Loucy (cell line): ENCODE results near the gene ATP1A4.

Experiments used
- H2AFZ ChIP-seq: fragments of 200-600 bp; sonication (generic); 2 replicates; pipeline ENCODE4 v1.6.0; 2016; ENCODE audit warnings: antibody characterized with exemption, mild to moderate bottlenecking, low read length, moderate library complexity
- H3F3A ChIP-seq: fragments of 200-600 bp; 2 replicates; pipeline ENCODE4 v1.6.0; 2016; ENCODE audit warnings: antibody characterized with exemption, low read depth, mild to moderate bottlenecking
- H3K27me3 ChIP-seq: fragments of 200-600 bp; sonication (generic); 2 replicates; pipeline ENCODE4 v1.6.1; 2014; ENCODE audit warnings: low read length, mild to moderate bottlenecking; ENCODE audit not compliant: insufficient read depth, poor library complexity, severe bottlenecking
- H3K36me3 ChIP-seq: fragments of 200-600 bp; sonication (generic); 2 replicates; pipeline ENCODE4 v1.6.1; 2016; ENCODE audit warnings: low read length; ENCODE audit not compliant: insufficient read depth
- H3K4me1 ChIP-seq: fragments of 200-600 bp; sonication (generic); 2 replicates; pipeline ENCODE4 v1.5.1; 2014; ENCODE audit warnings: low read length, mild to moderate bottlenecking; ENCODE audit not compliant: insufficient read depth, poor library complexity, severe bottlenecking
- H3K4me2 ChIP-seq: fragments of 200-600 bp; sonication (generic); 2 replicates; pipeline ENCODE4 v1.6.0; 2014; ENCODE audit warnings: antibody characterized with exemption, low read length, low read depth, mild to moderate bottlenecking; ENCODE audit not compliant: poor library complexity, severe bottlenecking
- H3K4me3 ChIP-seq: fragments of 200-600 bp; sonication (generic); 2 replicates; pipeline ENCODE4 v1.5.1; 2014; ENCODE audit warnings: low read length, mild to moderate bottlenecking, mixed read lengths; ENCODE audit not compliant: poor library complexity, severe bottlenecking
- H3K79me2 ChIP-seq: fragments of 200-600 bp; sonication (generic); 2 replicates; pipeline ENCODE4 v1.6.1; 2014; ENCODE audit warnings: low read length; ENCODE audit not compliant: insufficient read depth
- H3K9ac ChIP-seq: fragments of 200-600 bp; sonication (generic); 2 replicates; pipeline ENCODE4 v1.6.0; 2014; ENCODE audit warnings: mild to moderate bottlenecking, low read depth, low read length, moderate library complexity; ENCODE audit not compliant: poor library complexity, severe bottlenecking
- H3K9me2 ChIP-seq: fragments of 200-600 bp; sonication (generic); replicated peaks from 2 replicates; pipeline ENCODE4 v1.6.1; 2016; ENCODE audit warnings: low read depth, low read length, mixed read lengths
- H3K9me3 ChIP-seq: fragments of 200-600 bp; sonication (generic); 2 replicates; pipeline ENCODE4 v1.6.1; 2014; ENCODE audit warnings: mild to moderate bottlenecking, antibody characterized with exemption, low read length, low read depth; ENCODE audit not compliant: insufficient read depth
- H4K20me1 ChIP-seq: fragments of 200-600 bp; sonication (generic); 2 replicates; pipeline ENCODE4 v1.6.0; 2014; ENCODE audit warnings: antibody characterized with exemption, low read length, mild to moderate bottlenecking; ENCODE audit not compliant: insufficient read depth, poor library complexity, severe bottlenecking
- CTCF ChIP-seq: fragments of 200-600 bp; sonication (generic); conservative IDR thresholded peaks from 2 replicates; pipeline ENCODE4 v1.5.1; 2014; ENCODE audit warnings: mild to moderate bottlenecking, antibody characterized with exemption, low read length
- EZH2phosphoT487 ChIP-seq: fragments of 200-600 bp; IDR thresholded peaks from 2 replicates; pipeline ENCODE4 v1.6.1; 2018; ENCODE audit warnings: antibody characterized with exemption, mild to moderate bottlenecking, moderate library complexity, borderline replicate concordance

The ATP1A4 gene

GRCh38 chr1:160156361-160156760 is 5.0 kb downstream of the ATP1A4 start:
- Histone ChIP-seq H3K4me3 (no peak overlapping the region), H3F3A (no peaks in the 10 kb centered on the region), H2AFZ (no peak overlapping the region), H4K20me1 (no peaks in the 10 kb centered on the region), H3K9me3 (no peaks in the 10 kb centered on the region), H3K27me3 (no peaks in the 10 kb centered on the region), H3K9ac (no peak overlapping the region), H3K9me2 (no peaks in the 10 kb centered on the region), H3K79me2 (no peaks in the 10 kb centered on the region), H3K4me1 (no peaks in the 10 kb centered on the region), H3K36me3 (no peaks in the 10 kb centered on the region), H3K4me2 (no peak overlapping the region)
- TF ChIP-seq EZH2phosphoT487 (no peak), CTCF (no peak)

- Histone ChIP-seq H3K4me1 (no peaks in the 10 kb centered on the region), H3K4me3 (no peak overlapping the region), H3K79me2 (no peaks in the 10 kb centered on the region), H4K20me1 (no peaks in the 10 kb centered on the region), H3K27me3 (no peaks in the 10 kb centered on the region), H3K4me2 (no peak overlapping the region), H3K9me2 (no peaks in the 10 kb centered on the region), H3F3A (no peaks in the 10 kb centered on the region), H3K36me3 (no peaks in the 10 kb centered on the region), H2AFZ (no peak overlapping the region), H3K9me3 (no peaks in the 10 kb centered on the region), H3K9ac (no peak overlapping the region)
- TF ChIP-seq EZH2phosphoT487, result no peak
- TF ChIP-seq CTCF, result no peak
Observed at GRCh38 chr1:160157174-160157573, 5.8 kb downstream of the ATP1A4 start.

- Histone ChIP-seq H3K36me3 (no peaks in the 10 kb centered on the region), H3K9me2 (no peaks in the 10 kb centered on the region), H4K20me1 (no peaks in the 10 kb centered on the region), H3K79me2 (no peaks in the 10 kb centered on the region), H3K4me3 (no peak overlapping the region), H3K27me3 (no peaks in the 10 kb centered on the region), H2AFZ (no peak overlapping the region), H3F3A (no peaks in the 10 kb centered on the region), H3K9me3 (no peaks in the 10 kb centered on the region), H3K4me1 (no peaks in the 10 kb centered on the region), H3K9ac (no peak overlapping the region), H3K4me2 (no peak overlapping the region)
- TF ChIP-seq CTCF (no peak), EZH2phosphoT487 (no peak)
Observed at GRCh38 chr1:160158031-160158430, 6.6 kb downstream of the ATP1A4 start.
